ENCODE results near the gene PKIG. TPM values are rescaled to one million over a fixed set of nuclear protein-coding genes. Genes with fewer than 3 reads are reported as not detected.

PKIG gene
- total and polyA plus RNA-seq, 2 donors (not counting 3 experiments of a cell fraction or from before 2014, with no cell fraction given): 135 to 167 TPM

DNA sequence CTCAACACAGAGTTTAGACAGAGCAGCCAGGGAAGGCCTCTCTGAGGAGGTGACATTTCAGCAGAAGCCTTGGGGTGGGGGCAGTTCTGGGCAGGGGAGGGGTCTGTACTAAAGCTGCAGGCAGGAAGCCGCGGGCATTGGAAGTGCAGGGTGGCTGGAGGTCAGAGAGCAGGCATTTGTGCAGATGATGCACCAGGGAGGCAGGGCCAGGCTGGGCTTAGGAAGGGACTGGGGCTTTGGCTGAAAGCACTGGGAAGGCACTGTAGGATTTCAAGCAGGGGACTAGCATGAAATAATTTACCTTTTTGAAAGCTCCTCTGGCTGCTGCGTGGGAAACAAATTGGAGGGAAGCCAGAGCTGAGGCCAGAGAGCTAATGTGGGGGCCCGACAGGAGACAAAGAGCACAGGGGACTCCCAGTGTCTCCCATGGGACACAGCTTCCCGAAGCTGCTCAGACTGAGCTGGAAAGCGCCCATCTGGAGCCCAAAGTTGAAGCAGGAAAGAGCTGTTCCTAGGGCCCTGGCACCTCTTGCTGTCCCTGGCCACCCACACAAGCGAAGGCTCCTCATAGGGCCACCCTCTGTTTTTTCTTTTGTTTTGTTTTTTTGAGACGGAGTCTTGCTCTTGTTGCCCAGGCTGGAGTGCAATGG lies 49.8 kb downstream of the PKIG start:
- H4K20me1 ChIP-seq (replicated peaks; ENCODE audit: control insufficient read depth, extremely low read depth, insufficient read depth, low read length): no peaks in the 10 kb centered on the region
- dilution Hi-C loops (cut with MboI; ENCODE audit: extremely low pct_ligation_motif_present, low sequenced_read_pairs): no loop called here
- FAIRE-seq: no peak

More for the DNA sequence above, 49.8 kb downstream of the PKIG start:
- H3K9ac ChIP-seq (replicated peaks; ENCODE audit: extremely low read depth, insufficient read depth, low read length): no peak overlapping the region
- TF ChIP-seq EZH2 (IDR thresholded peaks at IDR 0.05; ENCODE audit: borderline replicate concordance, low read depth, low read length, severe bottlenecking) (no peak), GATA2 (IDR thresholded peaks at IDR 0.05; ENCODE audit: insufficient read depth, insufficient read length, low read depth, low read length) (no peak), JUN (IDR thresholded peaks at IDR 0.05; ENCODE audit: borderline replicate concordance, insufficient read depth, insufficient read length, low read depth) (no peak), POLR2AphosphoS5 (IDR thresholded peaks at IDR 0.05; ENCODE audit: insufficient read depth, low read depth, low read length) (no peak), FOS (IDR thresholded peaks at IDR 0.05; ENCODE audit: borderline replicate concordance, insufficient read depth, low read length) (no peak), MYC (IDR thresholded peaks at IDR 0.05; ENCODE audit: low read depth, low read length) (no peak), POLR2A (IDR thresholded peaks at IDR 0.05; ENCODE audit: low read depth, low read length) (no peak)
- TF ChIP-seq, protein P1, sequence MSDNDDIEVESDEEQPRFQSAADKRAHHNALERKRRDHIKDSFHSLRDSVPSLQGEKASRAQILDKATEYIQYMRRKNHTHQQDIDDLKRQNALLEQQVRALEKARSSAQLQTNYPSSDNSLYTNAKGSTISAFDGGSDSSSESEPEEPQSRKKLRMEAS (IDR thresholded peaks at IDR 0.05; ENCODE audit: insufficient read depth, insufficient read length): no peak
- TF ChIP-seq, protein P2, sequence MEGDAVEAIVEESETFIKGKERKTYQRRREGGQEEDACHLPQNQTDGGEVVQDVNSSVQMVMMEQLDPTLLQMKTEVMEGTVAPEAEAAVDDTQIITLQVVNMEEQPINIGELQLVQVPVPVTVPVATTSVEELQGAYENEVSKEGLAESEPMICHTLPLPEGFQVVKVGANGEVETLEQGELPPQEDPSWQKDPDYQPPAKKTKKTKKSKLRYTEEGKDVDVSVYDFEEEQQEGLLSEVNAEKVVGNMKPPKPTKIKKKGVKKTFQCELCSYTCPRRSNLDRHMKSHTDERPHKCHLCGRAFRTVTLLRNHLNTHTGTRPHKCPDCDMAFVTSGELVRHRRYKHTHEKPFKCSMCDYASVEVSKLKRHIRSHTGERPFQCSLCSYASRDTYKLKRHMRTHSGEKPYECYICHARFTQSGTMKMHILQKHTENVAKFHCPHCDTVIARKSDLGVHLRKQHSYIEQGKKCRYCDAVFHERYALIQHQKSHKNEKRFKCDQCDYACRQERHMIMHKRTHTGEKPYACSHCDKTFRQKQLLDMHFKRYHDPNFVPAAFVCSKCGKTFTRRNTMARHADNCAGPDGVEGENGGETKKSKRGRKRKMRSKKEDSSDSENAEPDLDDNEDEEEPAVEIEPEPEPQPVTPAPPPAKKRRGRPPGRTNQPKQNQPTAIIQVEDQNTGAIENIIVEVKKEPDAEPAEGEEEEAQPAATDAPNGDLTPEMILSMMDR (IDR thresholded peaks at IDR 0.05; ENCODE audit: extremely low read depth in 1 of 2, insufficient read depth in 1 of 2, low read depth in 1 of 2, low read length in 2 of 2): no peak
- H3K9me3 ChIP-seq (replicated peaks; ENCODE audit: control insufficient read depth, insufficient read depth, low read length): no peaks in the 10 kb centered on the region
- no peak overlapping the region for H2AFZ ChIP-seq (ENCODE audit: low read depth, low read length)
- intact Hi-C loops (cut with micrococcal nuclease): no loop called here
- DNase-seq (ENCODE audit: low read depth, low spot score): no peak
- no peaks in the 10 kb centered on the region for H3K4me1 ChIP-seq (ENCODE audit: control insufficient read depth, extremely low read depth, insufficient read depth, low read length)
- POLR2A ChIA-PET: no interaction called here
- H3K4me2 ChIP-seq (ENCODE audit: insufficient read depth, low read length): no peak overlapping the region
- no peak overlapping the region for H3K27ac ChIP-seq (ENCODE audit: insufficient read depth, low read depth, low read length)
- H3K9me1 ChIP-seq (replicated peaks; ENCODE audit: control insufficient read depth, extremely low read depth, insufficient read depth, low read length): no peaks in the 10 kb centered on the region
- H3K79me2 ChIP-seq (ENCODE audit: control insufficient read depth, insufficient read depth, low read length): no peaks in the 10 kb centered on the region
- no peak overlapping the region for H3K4me3 ChIP-seq (replicated peaks in 1 of 3; ENCODE audit: insufficient read depth in 1 of 3, low read depth in 1 of 3, low read length in 3 of 3)
- BruUV-seq (replicated peaks): no TSS peak
- H3K36me3 ChIP-seq (ENCODE audit: control insufficient read depth in 2 of 2, extremely low read depth in 1 of 2, insufficient read depth in 2 of 2, low read length in 2 of 2): peaks cover 0 to 2% of the 10 kb centered on the region in 2 experiments
- CTCF ChIA-PET: interaction anchor here (1.2 to 1.6 kb wide), 2 partner anchors 12 to 51 kb away, joined by 3 to 4 read pairs; no protein-coding TSS in a partner anchor
- H3K27me3 ChIP-seq (ENCODE audit: control insufficient read depth in 2 of 2, insufficient read depth in 2 of 2, low read length in 2 of 2): no peaks in the 10 kb centered on the region
